HepG2 (cell line): ENCODE data around the gene CCSER1. TPM values are rescaled to one million over a fixed set of nuclear protein-coding genes. Genes with fewer than 3 reads are reported as not detected.

Experiments
- ATAC-seq: fragments of 200-7000 bp; cut with Tn5 transposase; 3 replicates; pipeline ENCODE4 v1.9.1; 2020; ENCODE audit warnings: mild to moderate bottlenecking, moderate library complexity
- BruUV-seq: library from RNA; stranded (reverse); fragments of 400-500 nt; replicated peaks from 2 replicates; lab custom pipeline; 2021; lab: Mats Ljungman, UMichigan
- CTCF ChIA-PET: fragments of 300-600 bp; formaldehyde crosslinking; extraction: SDS; loops from one replicate; lab custom pipeline; 2021; ENCODE audit warnings: low total read pairs, inconsistent platforms, low intra/inter-chr PET ratio; lab: Yijun Ruan, JAX
- POLR2A ChIA-PET: fragments of 350-600 bp; sonication (Branson Sonifier 250); formaldehyde crosslinking; loops from one replicate; lab custom pipeline; 2020; ENCODE audit warnings: antibody characterized with exemption, inconsistent platforms; lab: Yijun Ruan, JAX
- DNase-seq: peaks from one replicate; pipeline ENCODE4 v3.0.0-alpha.2; 2015; ENCODE audit warnings: low spot score
- FAIRE-seq: peaks from 3 replicates; lab custom pipeline; 2011; peaks lifted over from hg19 to GRCh38; lab: Jason Lieb, UNC
- H2AFZ ChIP-seq: one replicate; pipeline ENCODE4 v1.6.1; 2011; ENCODE audit warnings: low read length, inconsistent platforms
- H3K27ac ChIP-seq: fragments of 300-600 bp; 3 replicates; pipeline ENCODE4 v1.8.0; 2011; ENCODE audit warnings: mixed run types, mild to moderate bottlenecking, mixed read lengths, low read length, inconsistent platforms; ENCODE audit not compliant: insufficient read depth; ENCODE audit errors: extremely low read length
- H3K27me3 ChIP-seq, 2 experiments: fragments of 200-600 bp in 1 of 2; 2 replicates in 1 of 2; 3 replicates in 1 of 2; pipeline versions ENCODE4 v1.6.0 to v1.8.0; 2011; ENCODE audit warnings: low read length in 2 of 2, mild to moderate bottlenecking in 2 of 2, moderate library complexity in 2 of 2, inconsistent platforms in 1 of 2; ENCODE audit not compliant: insufficient read depth in 2 of 2, control insufficient read depth in 1 of 2
- H3K36me3 ChIP-seq, 2 experiments: fragments of 200-600 bp in 1 of 2; replicated peaks in 1 of 2; 2 replicates in 1 of 2; 3 replicates in 1 of 2; pipeline versions ENCODE4 v1.5.1 to v1.8.0; 2011; ENCODE audit warnings: low read length in 2 of 2, inconsistent platforms in 1 of 2; ENCODE audit not compliant: insufficient read depth in 2 of 2, control insufficient read depth in 1 of 2
- H3K4me1 ChIP-seq: 2 replicates; pipeline ENCODE4 v1.5.1; 2012; ENCODE audit warnings: low read length, inconsistent platforms; ENCODE audit not compliant: insufficient read depth
- H3K4me2 ChIP-seq: 2 replicates; pipeline ENCODE4 v1.6.0; 2011; ENCODE audit warnings: low read depth, low read length, inconsistent platforms
- H3K4me3 ChIP-seq, 3 experiments: fragments of 200-600 bp in 1 of 3; sonication (generic), shearing (Covaris generic) in 1 of 3; replicated peaks in 1 of 3; 2 replicates each; pipeline ENCODE4 v1.5.1; 2011 to 2016; ENCODE audit warnings: low read length in 3 of 3, inconsistent platforms in 2 of 3, low read depth in 2 of 3, mild to moderate bottlenecking in 2 of 3, control low read depth in 1 of 3, mixed read lengths in 1 of 3; ENCODE audit not compliant: insufficient read depth in 1 of 3
- H3K79me2 ChIP-seq: one replicate; pipeline ENCODE4 v1.6.1; 2011; ENCODE audit warnings: low read length, inconsistent platforms; ENCODE audit not compliant: insufficient read depth
- H3K9ac ChIP-seq: 2 replicates; pipeline ENCODE4 v1.6.0; 2011; ENCODE audit warnings: mild to moderate bottlenecking, low read depth, low read length, inconsistent platforms; ENCODE audit not compliant: insufficient read depth
- H3K9me3 ChIP-seq: 2 replicates; pipeline ENCODE4 v1.5.1; 2012; ENCODE audit warnings: mild to moderate bottlenecking, low read length
- H4K20me1 ChIP-seq: 2 replicates; pipeline ENCODE4 v1.6.0; 2011; ENCODE audit warnings: inconsistent platforms, mild to moderate bottlenecking, low read length, moderate library complexity; ENCODE audit not compliant: insufficient read depth
- CC2D1A ChIP-seq: sonication (generic); formaldehyde crosslinking; IDR thresholded peaks from 2 replicates; pipeline ENCODE4 v1.8.1; 2023; ENCODE audit warnings: mild to moderate bottlenecking, missing genetic modification reagents
- FOXK2 ChIP-seq: fragments of 450-650 bp; IDR thresholded peaks from 2 replicates; pipeline ENCODE4 v1.6.1; 2016
- KMT2B ChIP-seq: IDR thresholded peaks from 2 replicates; pipeline ENCODE4 v1.6.1; 2016; ENCODE audit warnings: missing genetic modification reagents, missing compliant biosample characterization
- PHF20 ChIP-seq: sonication (generic); formaldehyde crosslinking; IDR thresholded peaks from 2 replicates; pipeline ENCODE4 v1.5.0; 2020; ENCODE audit warnings: mild to moderate bottlenecking, missing genetic modification reagents
- RFXAP ChIP-seq: sonication (generic); formaldehyde crosslinking; IDR thresholded peaks from 2 replicates; pipeline ENCODE4 v1.4.0; 2020; ENCODE audit warnings: missing genetic modification reagents, borderline replicate concordance
- RXRA ChIP-seq: sonication (generic); formaldehyde crosslinking; IDR thresholded peaks from 2 replicates; pipeline ENCODE4 v1.5.1; 2020; ENCODE audit warnings: missing genetic modification reagents
- U2AF1 ChIP-seq: fragments of 200-400 bp; formaldehyde crosslinking; optimal IDR thresholded peaks from 2 replicates; pipeline ENCODE3; 2017; ENCODE audit warnings: mild to moderate bottlenecking, low read depth, low read length
- ZNF572 ChIP-seq: sonication (generic); formaldehyde crosslinking; IDR thresholded peaks from 2 replicates; pipeline ENCODE4 v1.5.1; 2020; ENCODE audit warnings: mild to moderate bottlenecking, missing genetic modification reagents
- ZSCAN22 ChIP-seq: sonication (generic); formaldehyde crosslinking; IDR thresholded peaks from 2 replicates; pipeline ENCODE4 v1.4.0; 2020; ENCODE audit warnings: mild to moderate bottlenecking, missing genetic modification reagents
- WGBS: methylation state at CpG from one replicate; pipeline ENCODE4 v1.1.6; 2017; ENCODE audit warnings: low lambda C conversion rate; 5-methylcytosine and 5-hydroxymethylcytosine counted together
- in situ Hi-C: cut with HindIII; loops from 2 replicates; pipeline ENCODE4 v1.10.0; 2017; ENCODE audit warnings: low pct_unique_long_range_greater_than_20kb; ENCODE audit not compliant: extremely low pct_ligation_motif_present
- intact Hi-C: fragments of 100-400 bp; cut with micrococcal nuclease; formaldehyde crosslinking; loops from one replicate; pipeline ENCODE4 v1.10.0; 2022; ENCODE audit not compliant: unreplicated experiment
- polyA plus RNA-seq, 8 experiments: library from polyadenylated mRNA; depleted of rRNA in 3 of 8; stranded (reverse) in 7 of 8; unstranded in 1 of 8; fragments of >200 nt; fragmentation: Illumina TruSeq in 4 of 8; extraction: Trizol in 4 of 8; gene quantifications; 2 replicates each; pipeline versions ENCODE4 v1.2.1 to v1.2.3, GENCODE V29; 2011 to 2016; ENCODE audit warnings: low read depth in 4 of 8, missing spikeins in 1 of 8, mixed read lengths in 1 of 8; ENCODE audit not compliant: insufficient read depth in 1 of 8
- total RNA-seq, 5 experiments: library from RNA; depleted of rRNA; stranded (reverse); fragments of >200 nt; fragmentation: Illumina TruSeq; extraction: Trizol; gene quantifications; 2 replicates each; pipeline ENCODE4 v1.2.3, GENCODE V29; 2016; ENCODE audit warnings: low read depth in 1 of 5
- TF ChIP-seq, protein P1 (sequence below): sonication (generic); formaldehyde crosslinking; IDR thresholded peaks from 2 replicates; pipeline ENCODE4 v1.4.0; 2020; ENCODE audit warnings: missing genetic modification reagents

CCSER1 gene
- total and polyA plus RNA-seq, 2 of the 13 experiments (the other 11 are each of a cell fraction or from before 2014, with no cell fraction given), result not detected

DNA sequence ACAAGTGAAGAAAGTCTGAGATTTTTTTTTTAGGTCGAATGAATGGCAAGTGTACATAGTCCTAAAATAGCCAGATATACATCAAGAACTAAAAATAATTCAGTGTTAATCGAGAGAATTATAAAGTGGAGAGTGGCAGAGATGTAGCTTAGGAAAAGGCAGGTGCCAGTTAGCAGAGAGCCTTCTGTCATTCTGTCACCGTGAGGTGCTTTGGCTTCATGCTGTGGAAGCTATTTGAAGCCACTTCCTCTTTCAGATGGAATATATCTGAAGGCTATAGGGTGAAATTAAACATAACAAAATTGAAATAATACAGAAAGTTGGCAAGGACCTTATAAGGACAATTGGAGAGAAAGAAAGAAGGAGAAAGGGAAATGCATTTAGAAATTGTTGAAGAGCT lies 756.3 kb downstream of the CCSER1 start:
- no peaks in the 10 kb centered on the region for H4K20me1 ChIP-seq
- BruUV-seq, result no TSS peak
- no peak for DNase-seq
- no peaks in the 10 kb centered on the region for H3K4me1 ChIP-seq
- in situ Hi-C loops, result no loop called here
- intact Hi-C loops, result loop anchor here (1.0 kb wide), 1 partner anchor 10 kb away; no protein-coding TSS in a partner anchor
- ATAC-seq, result no peak
- H3K79me2 ChIP-seq, result no peaks in the 10 kb centered on the region
- no peak overlapping the region for H3K9ac ChIP-seq
- no peaks in the 10 kb centered on the region for H3K27me3 ChIP-seq
- TF ChIP-seq U2AF1 (no peak), KMT2B (no peak), FOXK2 (no peak), PHF20 (CRISPR knock-in tag) (no peak), RXRA (CRISPR knock-in tag) (no peak), ZSCAN22 (CRISPR knock-in tag) (no peak), ZNF572 (CRISPR knock-in tag) (no peak), RFXAP (no peak), CC2D1A (CRISPR knock-in tag) (no peak)
- TF ChIP-seq, protein P1, sequence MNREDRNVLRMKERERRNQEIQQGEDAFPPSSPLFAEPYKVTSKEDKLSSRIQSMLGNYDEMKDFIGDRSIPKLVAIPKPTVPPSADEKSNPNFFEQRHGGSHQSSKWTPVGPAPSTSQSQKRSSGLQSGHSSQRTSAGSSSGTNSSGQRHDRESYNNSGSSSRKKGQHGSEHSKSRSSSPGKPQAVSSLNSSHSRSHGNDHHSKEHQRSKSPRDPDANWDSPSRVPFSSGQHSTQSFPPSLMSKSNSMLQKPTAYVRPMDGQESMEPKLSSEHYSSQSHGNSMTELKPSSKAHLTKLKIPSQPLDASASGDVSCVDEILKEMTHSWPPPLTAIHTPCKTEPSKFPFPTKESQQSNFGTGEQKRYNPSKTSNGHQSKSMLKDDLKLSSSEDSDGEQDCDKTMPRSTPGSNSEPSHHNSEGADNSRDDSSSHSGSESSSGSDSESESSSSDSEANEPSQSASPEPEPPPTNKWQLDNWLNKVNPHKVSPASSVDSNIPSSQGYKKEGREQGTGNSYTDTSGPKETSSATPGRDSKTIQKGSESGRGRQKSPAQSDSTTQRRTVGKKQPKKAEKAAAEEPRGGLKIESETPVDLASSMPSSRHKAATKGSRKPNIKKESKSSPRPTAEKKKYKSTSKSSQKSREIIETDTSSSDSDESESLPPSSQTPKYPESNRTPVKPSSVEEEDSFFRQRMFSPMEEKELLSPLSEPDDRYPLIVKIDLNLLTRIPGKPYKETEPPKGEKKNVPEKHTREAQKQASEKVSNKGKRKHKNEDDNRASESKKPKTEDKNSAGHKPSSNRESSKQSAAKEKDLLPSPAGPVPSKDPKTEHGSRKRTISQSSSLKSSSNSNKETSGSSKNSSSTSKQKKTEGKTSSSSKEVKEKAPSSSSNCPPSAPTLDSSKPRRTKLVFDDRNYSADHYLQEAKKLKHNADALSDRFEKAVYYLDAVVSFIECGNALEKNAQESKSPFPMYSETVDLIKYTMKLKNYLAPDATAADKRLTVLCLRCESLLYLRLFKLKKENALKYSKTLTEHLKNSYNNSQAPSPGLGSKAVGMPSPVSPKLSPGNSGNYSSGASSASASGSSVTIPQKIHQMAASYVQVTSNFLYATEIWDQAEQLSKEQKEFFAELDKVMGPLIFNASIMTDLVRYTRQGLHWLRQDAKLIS (CRISPR knock-in tag), result no peak
- H2AFZ ChIP-seq, result no peak overlapping the region
- no peaks in the 10 kb centered on the region for H3K36me3 ChIP-seq
- FAIRE-seq, result no peak
- no peaks in the 10 kb centered on the region for H3K9me3 ChIP-seq
- no peak overlapping the region for H3K4me2 ChIP-seq
- H3K27ac ChIP-seq, result no peak overlapping the region
- no peak overlapping the region for H3K4me3 ChIP-seq
- CTCF ChIA-PET, result no interaction called here
- POLR2A ChIA-PET, result no interaction called here
- 1% methylated on average over 3 of the region's 3 CpGs for WGBS
